SK-N-SH (cell line): ENCODE data around the gene C12orf50. TPM values are rescaled to one million over a fixed set of nuclear protein-coding genes. Genes with fewer than 3 reads are reported as not detected.

Source experiments
- CTCF ChIA-PET: fragments of 300-600, 350-600 bp; formaldehyde crosslinking; extraction: SDS; loops from one replicate; lab custom pipeline; 2021; lab: Yijun Ruan, JAX
- POLR2A ChIA-PET: fragments of 350-600 bp; sonication (Branson Sonifier 250); formaldehyde crosslinking; extraction: SDS; loops from one replicate; lab custom pipeline; 2020; ENCODE audit warnings: antibody characterized with exemption, inconsistent platforms; lab: Yijun Ruan, JAX
- DNase-seq: peaks from one replicate; pipeline ENCODE4 v3.0.0; 2012
- H2AFZ ChIP-seq: fragments of 200-600 bp; sonication (generic); 2 replicates; pipeline ENCODE4 v1.8.1; 2016; ENCODE audit warnings: antibody characterized with exemption, mild to moderate bottlenecking, low read depth
- H3F3A ChIP-seq: fragments of 200-600 bp; sonication (generic); replicated peaks from 2 replicates; pipeline ENCODE3; 2016; ENCODE audit warnings: antibody characterized with exemption, mild to moderate bottlenecking; ENCODE audit not compliant: insufficient read depth
- H3K27ac ChIP-seq, 2 experiments: fragments of 200-500 bp in 1 of 2; fragments of 200-600 bp in 1 of 2; sonication (Bioruptor generic) in 1 of 2; sonication (generic), shearing (Covaris generic) in 1 of 2; 2 replicates each; pipeline versions ENCODE4 v1.5.1 to v1.6.1; 2014 to 2016; ENCODE audit warnings: low read depth in 2 of 2, inconsistent platforms in 1 of 2, low read length in 1 of 2, mild to moderate bottlenecking in 1 of 2, mixed read lengths in 1 of 2
- H3K27me3 ChIP-seq: fragments of 200-600 bp; sonication (generic), shearing (Covaris generic); 2 replicates; pipeline ENCODE4 v1.6.1; 2016; ENCODE audit warnings: mixed run types; ENCODE audit not compliant: insufficient read depth
- H3K36me3 ChIP-seq, 2 experiments: fragments of 200-500 bp in 1 of 2; fragments of 200-600 bp in 1 of 2; sonication (Bioruptor generic) in 1 of 2; sonication (generic) in 1 of 2; replicated peaks in 1 of 2; 2 replicates each; pipeline versions ENCODE3 to v1.5.1; 2014 to 2016; ENCODE audit warnings: low read length in 1 of 2, mild to moderate bottlenecking in 1 of 2; ENCODE audit not compliant: insufficient read depth in 2 of 2, control insufficient read depth in 1 of 2
- H3K4me1 ChIP-seq, 2 experiments: fragments of 200-500 bp in 1 of 2; fragments of 200-600 bp in 1 of 2; sonication (Bioruptor generic) in 1 of 2; sonication (generic), shearing (Covaris generic) in 1 of 2; 2 replicates each; pipeline versions ENCODE4 v1.5.1 to v1.6.1; 2014 to 2016; ENCODE audit warnings: low read depth in 1 of 2, low read length in 1 of 2, mixed run types in 1 of 2; ENCODE audit not compliant: insufficient read depth in 2 of 2, control insufficient read depth in 1 of 2
- H3K4me2 ChIP-seq: fragments of 200-600 bp; sonication (generic), shearing (Covaris generic); 2 replicates; pipeline ENCODE4 v1.6.1; 2017; ENCODE audit warnings: mixed run types
- H3K4me3 ChIP-seq, 2 experiments: fragments of 200-500 bp in 1 of 2; fragments of 200-600 bp in 1 of 2; sonication (Bioruptor generic) in 1 of 2; sonication (generic), shearing (Covaris generic) in 1 of 2; 2 replicates each; pipeline versions ENCODE4 v1.5.1 to v1.8.1; 2014 to 2016; ENCODE audit warnings: low read depth in 2 of 2, inconsistent platforms in 1 of 2, low read length in 1 of 2, mild to moderate bottlenecking in 1 of 2, mixed read lengths in 1 of 2, moderate library complexity in 1 of 2
- H3K79me2 ChIP-seq: fragments of 200-600 bp; sonication (generic); 2 replicates; pipeline ENCODE4 v1.8.1; 2017; ENCODE audit warnings: mild to moderate bottlenecking; ENCODE audit not compliant: insufficient read depth
- H3K9ac ChIP-seq: fragments of 200-600 bp; sonication (generic); 2 replicates; pipeline ENCODE4 v1.6.1; 2017; ENCODE audit warnings: mixed run types
- H3K9me2 ChIP-seq: fragments of 200-600 bp; sonication (generic); 2 replicates; pipeline ENCODE4 v1.6.1; 2017; ENCODE audit warnings: mixed run types
- H3K9me3 ChIP-seq: fragments of 200-600 bp; sonication (generic); 2 replicates; pipeline ENCODE4 v1.6.1; 2017; ENCODE audit warnings: mixed run types, mild to moderate bottlenecking, moderate library complexity
- H4K20me1 ChIP-seq: fragments of 200-600 bp; sonication (generic); 2 replicates; pipeline ENCODE4 v1.6.1; 2017; ENCODE audit warnings: mild to moderate bottlenecking, mixed run types; ENCODE audit not compliant: insufficient read depth
- CHD2 ChIP-seq: fragments of 150-350 bp; IDR thresholded peaks from 2 replicates; pipeline ENCODE4 v1.6.1; 2018; ENCODE audit warnings: low read length; ENCODE audit not compliant: partially characterized antibody
- ELF1 ChIP-seq: IDR thresholded peaks from 2 replicates; pipeline ENCODE4 v1.4.0; 2012
- EP300 ChIP-seq, 2 experiments: IDR thresholded peaks; 2 replicates each; pipeline versions ENCODE4 v1.4.0 to v1.6.1; 2012; ENCODE audit warnings: borderline replicate concordance in 1 of 2, low read depth in 1 of 2, low read length in 1 of 2
- EZH2phosphoT487 ChIP-seq: fragments of 200-600 bp; sonication (generic); IDR thresholded peaks from 2 replicates; pipeline ENCODE4 v1.6.1; 2017; ENCODE audit warnings: low read depth, mixed run types, mild to moderate bottlenecking, antibody characterized with exemption, moderate library complexity, borderline replicate concordance
- FOSL2 ChIP-seq: IDR thresholded peaks from 2 replicates; pipeline ENCODE4 v1.4.0; 2012; ENCODE audit warnings: low read depth, mild to moderate bottlenecking, moderate library complexity, borderline replicate concordance
- FOXJ3 ChIP-seq: sonication (generic); formaldehyde crosslinking; IDR thresholded peaks from 2 replicates; pipeline ENCODE4 v1.5.1; 2020; ENCODE audit warnings: mild to moderate bottlenecking, missing genetic modification reagents
- GABPA ChIP-seq: IDR thresholded peaks from 2 replicates; pipeline ENCODE4 v1.4.0; 2012; ENCODE audit warnings: low read depth, mild to moderate bottlenecking
- GATA2 ChIP-seq: sonication (generic); formaldehyde crosslinking; IDR thresholded peaks from 2 replicates; pipeline ENCODE4 v1.5.0; 2020; ENCODE audit warnings: mild to moderate bottlenecking, missing genetic modification reagents
- IRF3 ChIP-seq: fragments of 150-350 bp; IDR thresholded peaks from 2 replicates; pipeline ENCODE4 v1.6.1; 2016; ENCODE audit warnings: mild to moderate bottlenecking, low read depth, low read length
- NRF1 ChIP-seq: IDR thresholded peaks from 2 replicates; pipeline ENCODE4 v1.6.1; 2012; ENCODE audit warnings: low read depth, mild to moderate bottlenecking, low read length
- POLR2AphosphoS5 ChIP-seq: IDR thresholded peaks from 2 replicates; pipeline ENCODE4 v1.6.1; 2012; ENCODE audit warnings: low read depth, low read length
- RAD21 ChIP-seq: IDR thresholded peaks from 2 replicates; pipeline ENCODE4 v1.6.1; 2012; ENCODE audit warnings: mild to moderate bottlenecking, low read length
- RFX5 ChIP-seq: IDR thresholded peaks from 2 replicates; pipeline ENCODE4 v1.6.1; 2012; ENCODE audit warnings: mild to moderate bottlenecking, improper control_type of control experiment, low read length
- SIN3A ChIP-seq: IDR thresholded peaks from 2 replicates; pipeline ENCODE4 v1.6.1; 2012; ENCODE audit warnings: low read depth, mild to moderate bottlenecking, low read length, moderate library complexity, borderline replicate concordance
- SMC3 ChIP-seq: IDR thresholded peaks from 2 replicates; pipeline ENCODE4 v1.6.1; 2012; ENCODE audit warnings: low read depth, low read length, improper control_type of control experiment
- TAF1 ChIP-seq: IDR thresholded peaks from 2 replicates; pipeline ENCODE4 v1.6.1; 2012; ENCODE audit warnings: low read depth, mild to moderate bottlenecking, low read length, moderate library complexity, borderline replicate concordance
- TCF12 ChIP-seq: IDR thresholded peaks from 2 replicates; pipeline ENCODE4 v1.4.0; 2012
- YY1 ChIP-seq: IDR thresholded peaks from 2 replicates; pipeline ENCODE4 v1.4.0; 2012; ENCODE audit warnings: low read depth, mild to moderate bottlenecking
- WGBS: methylation state at CpG from one replicate; pipeline ENCODE4 v1.1.6; 2017; ENCODE audit warnings: low lambda C conversion rate; 5-methylcytosine and 5-hydroxymethylcytosine counted together
- polyA plus RNA-seq, 3 experiments: library from polyadenylated mRNA; depleted of rRNA; stranded (reverse); fragments of >200 nt; gene quantifications; 2 replicates each; pipeline ENCODE4 v1.2.3, GENCODE V29; 2012
- TF ChIP-seq, protein P1 (sequence below): IDR thresholded peaks from 2 replicates; pipeline ENCODE4 v1.4.0; 2012; ENCODE audit warnings: low read depth
- TF ChIP-seq, protein P2 (sequence below): fragments of 200-600 bp; sonication (generic); IDR thresholded peaks from 2 replicates; pipeline ENCODE4 v1.6.1; 2017; ENCODE audit warnings: antibody characterized with exemption, mild to moderate bottlenecking, moderate library complexity
- TF ChIP-seq, protein P3 (sequence below): fragments of 150-350 bp; IDR thresholded peaks from 2 replicates; pipeline ENCODE4 v1.6.1; 2017; ENCODE audit warnings: antibody characterized with exemption, low read length, low read depth, borderline replicate concordance

The C12orf50 gene
- polyA plus RNA-seq, 1 of the 3 experiments (the other 2 are of a cell fraction), result 0.03 TPM

GRCh38 chr12:88052686-88053085 is 23.5 kb upstream of the C12orf50 start:
- H3K9me2 ChIP-seq, result no peaks in the 10 kb centered on the region
- H4K20me1 ChIP-seq, result no peaks in the 10 kb centered on the region
- H2AFZ ChIP-seq, result no peak overlapping the region
- H3K4me1 ChIP-seq, result no peaks in the 10 kb centered on the region
- CTCF ChIA-PET, result interaction anchor here (1.0 to 2.2 kb wide), 7 partner anchors 10 to 158 kb away, joined by 3 to 6 read pairs (median 4); no protein-coding TSS in a partner anchor
- peaks cover 72 to 83% of the 10 kb centered on the region in 2 experiments for H3K36me3 ChIP-seq
- H3K4me3 ChIP-seq, result no peak overlapping the region
- no peaks in the 10 kb centered on the region for H3K9me3 ChIP-seq
- 96% methylated on average over 1 of the region's 1 CpG for WGBS
- DNase-seq, result peak; percentile 30
- TF ChIP-seq TAF1, result no peak
- no peak for TF ChIP-seq CHD2
- no peak for TF ChIP-seq SIN3A
- no peak for TF ChIP-seq RFX5
- TF ChIP-seq GATA2 (CRISPR knock-in tag), result no peak
- TF ChIP-seq NRF1, result no peak
- TF ChIP-seq, protein P1, sequence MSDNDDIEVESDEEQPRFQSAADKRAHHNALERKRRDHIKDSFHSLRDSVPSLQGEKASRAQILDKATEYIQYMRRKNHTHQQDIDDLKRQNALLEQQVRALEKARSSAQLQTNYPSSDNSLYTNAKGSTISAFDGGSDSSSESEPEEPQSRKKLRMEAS, result no peak
- TF ChIP-seq EP300 (IDR thresholded peaks at IDR 0.05; ENCODE audit: borderline replicate concordance in 1 of 2, low read depth in 1 of 2, low read length in 1 of 2), result no peak
- no peak for TF ChIP-seq TCF12
- no peak for TF ChIP-seq FOSL2
- TF ChIP-seq ELF1, result no peak
- TF ChIP-seq FOXJ3 (CRISPR knock-in tag), result no peak
- no peak for TF ChIP-seq GABPA
- no peak for TF ChIP-seq EZH2phosphoT487
- no peak for TF ChIP-seq IRF3
- no peak for TF ChIP-seq POLR2AphosphoS5
- TF ChIP-seq, protein P2, sequence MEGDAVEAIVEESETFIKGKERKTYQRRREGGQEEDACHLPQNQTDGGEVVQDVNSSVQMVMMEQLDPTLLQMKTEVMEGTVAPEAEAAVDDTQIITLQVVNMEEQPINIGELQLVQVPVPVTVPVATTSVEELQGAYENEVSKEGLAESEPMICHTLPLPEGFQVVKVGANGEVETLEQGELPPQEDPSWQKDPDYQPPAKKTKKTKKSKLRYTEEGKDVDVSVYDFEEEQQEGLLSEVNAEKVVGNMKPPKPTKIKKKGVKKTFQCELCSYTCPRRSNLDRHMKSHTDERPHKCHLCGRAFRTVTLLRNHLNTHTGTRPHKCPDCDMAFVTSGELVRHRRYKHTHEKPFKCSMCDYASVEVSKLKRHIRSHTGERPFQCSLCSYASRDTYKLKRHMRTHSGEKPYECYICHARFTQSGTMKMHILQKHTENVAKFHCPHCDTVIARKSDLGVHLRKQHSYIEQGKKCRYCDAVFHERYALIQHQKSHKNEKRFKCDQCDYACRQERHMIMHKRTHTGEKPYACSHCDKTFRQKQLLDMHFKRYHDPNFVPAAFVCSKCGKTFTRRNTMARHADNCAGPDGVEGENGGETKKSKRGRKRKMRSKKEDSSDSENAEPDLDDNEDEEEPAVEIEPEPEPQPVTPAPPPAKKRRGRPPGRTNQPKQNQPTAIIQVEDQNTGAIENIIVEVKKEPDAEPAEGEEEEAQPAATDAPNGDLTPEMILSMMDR, result peak; percentile 59
- TF ChIP-seq, protein P3, sequence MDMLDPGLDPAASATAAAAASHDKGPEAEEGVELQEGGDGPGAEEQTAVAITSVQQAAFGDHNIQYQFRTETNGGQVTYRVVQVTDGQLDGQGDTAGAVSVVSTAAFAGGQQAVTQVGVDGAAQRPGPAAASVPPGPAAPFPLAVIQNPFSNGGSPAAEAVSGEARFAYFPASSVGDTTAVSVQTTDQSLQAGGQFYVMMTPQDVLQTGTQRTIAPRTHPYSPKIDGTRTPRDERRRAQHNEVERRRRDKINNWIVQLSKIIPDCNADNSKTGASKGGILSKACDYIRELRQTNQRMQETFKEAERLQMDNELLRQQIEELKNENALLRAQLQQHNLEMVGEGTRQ, result no peak
- peak; percentile 83 for TF ChIP-seq RAD21
- TF ChIP-seq YY1, result no peak
- TF ChIP-seq SMC3, result peak; percentile 48; the same call in 1 of the 2 replicates
- H3K9ac ChIP-seq, result no peak overlapping the region
- H3K79me2 ChIP-seq, result no peaks in the 10 kb centered on the region
- H3F3A ChIP-seq, result peaks cover 13% of the 10 kb centered on the region
- H3K27me3 ChIP-seq, result no peaks in the 10 kb centered on the region
- H3K27ac ChIP-seq, result no peak overlapping the region
- H3K4me2 ChIP-seq, result no peak overlapping the region
- POLR2A ChIA-PET, result no interaction called here
